T-helper 1 cell treated with Interleukin-12 subunit alpha and Interleukin-12 subunit beta and Interleukin-4 antibody, amounts not matched to agents 30 μg/mL and 1 μg/mL, for 36 hours (primary cell): ENCODE results near the gene THAP6.
"Not testable (repeated sequence)": the region's sequence is repeated elsewhere in the genome, so short reads cannot be mapped to it uniquely, and the experiment has no call there.

Experiments
- H3K27ac Mint-ChIP-seq: one replicate; pipeline ENCODE4 v1.8.0; 2021; ENCODE audit warnings: mild to moderate bottlenecking, mixed read lengths
- H3K27me3 Mint-ChIP-seq: one replicate; pipeline ENCODE4 v1.8.0; 2021; ENCODE audit warnings: low read depth, mixed read lengths
- H3K36me3 Mint-ChIP-seq: one replicate; pipeline ENCODE4 v1.8.0; 2021; ENCODE audit warnings: low read depth, mixed read lengths
- H3K4me1 Mint-ChIP-seq: one replicate; pipeline ENCODE4 v1.8.0; 2021; ENCODE audit warnings: low read depth, mixed read lengths
- H3K4me3 Mint-ChIP-seq: one replicate; pipeline ENCODE4 v1.8.0; 2021; ENCODE audit warnings: mild to moderate bottlenecking, moderate library complexity, mixed read lengths
- H3K9me3 Mint-ChIP-seq: one replicate; pipeline ENCODE4 v1.8.0; 2021; ENCODE audit warnings: mixed read lengths

The THAP6 gene

DNA sequence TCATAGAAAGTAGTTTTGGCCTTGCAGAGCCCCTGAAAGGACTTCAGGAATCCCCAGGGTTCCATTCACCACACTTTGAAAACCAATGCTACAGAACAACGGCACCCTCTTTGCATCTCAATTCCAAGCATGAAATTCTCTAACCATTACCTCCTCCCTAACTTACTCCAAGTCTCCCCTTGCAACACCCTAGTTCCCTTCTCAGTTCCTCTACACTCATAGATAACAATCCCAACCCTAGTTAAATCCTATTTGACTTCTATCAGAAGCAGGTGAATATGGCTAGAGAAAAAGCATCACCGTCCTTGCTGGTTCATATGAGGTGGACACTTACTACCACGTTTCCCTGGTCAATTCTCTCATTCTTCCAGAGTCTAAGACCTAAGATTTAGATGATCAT, 2.4 kb upstream of the THAP6 start:
- no peak overlapping the region for H3K4me3 Mint-ChIP-seq
- H3K9me3 Mint-ChIP-seq, result no peaks in the 10 kb centered on the region
- peaks cover 25% of the 10 kb centered on the region for H3K36me3 Mint-ChIP-seq
- peaks cover 33% of the 10 kb centered on the region for H3K4me1 Mint-ChIP-seq
- no peaks in the 10 kb centered on the region for H3K27me3 Mint-ChIP-seq
- no peak overlapping the region for H3K27ac Mint-ChIP-seq

DNA sequence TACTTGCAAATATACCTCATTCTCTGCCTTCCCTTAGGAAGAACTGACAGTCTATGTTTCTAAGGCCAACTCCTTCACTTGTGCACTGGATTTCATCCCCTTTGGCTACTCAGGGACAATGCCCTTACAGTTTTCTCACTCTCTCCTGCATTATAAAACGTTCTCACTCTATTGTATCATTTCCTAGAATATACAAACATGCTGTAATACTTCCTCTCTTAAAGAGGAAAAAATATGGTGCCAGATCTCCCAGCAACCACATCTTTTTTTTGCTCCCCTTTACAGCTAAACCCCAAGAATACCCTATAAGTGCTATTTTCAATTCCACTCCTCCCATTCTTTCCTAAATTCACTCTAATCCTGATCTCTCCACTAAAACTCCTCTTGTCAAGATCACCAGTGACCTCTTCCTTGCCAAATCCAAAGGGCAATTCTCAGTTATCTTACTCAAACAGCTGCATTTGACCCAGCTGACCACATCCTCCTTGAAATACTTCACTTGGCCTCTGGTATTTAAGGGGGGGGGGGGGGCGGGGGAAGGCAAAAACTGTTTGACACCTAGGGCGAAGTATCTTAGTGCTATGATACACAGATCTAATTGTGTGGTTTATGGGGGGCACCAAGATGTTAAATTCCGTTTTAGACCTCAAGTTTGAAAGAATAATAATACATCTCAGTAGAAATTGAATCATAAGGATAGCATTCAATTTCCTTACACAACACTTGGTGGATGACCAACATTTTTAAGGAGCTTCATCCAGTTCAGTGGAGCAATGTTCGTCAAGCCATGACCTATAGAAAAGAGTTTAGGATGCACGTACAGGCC, 1.7 kb upstream of the THAP6 start:
- H3K9me3 Mint-ChIP-seq, result no peaks in the 10 kb centered on the region
- peak overlapping the region; percentile 60 for H3K27ac Mint-ChIP-seq
- H3K4me3 Mint-ChIP-seq, result no peak overlapping the region
- no peaks in the 10 kb centered on the region for H3K27me3 Mint-ChIP-seq
- H3K36me3 Mint-ChIP-seq, result peaks cover 22% of the 10 kb centered on the region
- peaks cover 32% of the 10 kb centered on the region for H3K4me1 Mint-ChIP-seq

DNA sequence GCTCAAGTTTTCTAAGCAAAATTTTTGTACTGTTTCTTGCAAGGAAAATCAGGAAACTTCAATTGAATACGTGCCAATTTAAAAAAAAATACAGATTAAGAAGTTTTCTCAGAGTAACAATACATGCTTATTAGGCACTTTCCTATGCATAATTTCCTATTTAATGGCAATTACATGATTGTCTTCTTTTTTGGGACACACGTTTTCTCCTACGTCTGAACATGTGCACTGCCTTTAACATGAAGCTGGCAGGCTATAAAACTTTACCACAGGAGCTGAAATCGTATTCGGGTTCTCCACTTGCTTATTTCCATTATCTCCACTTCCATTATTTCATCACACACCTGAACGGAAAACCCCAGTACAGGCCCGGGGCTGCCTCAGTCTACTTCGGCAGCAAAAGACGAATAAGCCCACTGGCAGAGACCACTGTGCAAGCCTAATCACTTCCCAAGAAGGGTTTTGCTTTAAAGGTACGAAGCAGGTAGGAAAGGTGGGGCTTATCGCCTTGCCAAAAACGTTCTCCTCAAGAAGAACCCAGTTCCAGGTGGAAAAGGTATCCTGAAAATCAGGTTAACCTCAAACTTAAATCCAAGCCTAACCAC, 645 bp upstream of the THAP6 start:
- Mint-ChIP-seq H3K27ac (peak overlapping the region; percentile 98), H3K4me1 (peaks cover 30% of the 10 kb centered on the region), H3K27me3 (no peaks in the 10 kb centered on the region), H3K36me3 (peaks cover 22% of the 10 kb centered on the region), H3K4me3 (no peak overlapping the region), H3K9me3 (no peaks in the 10 kb centered on the region)

DNA sequence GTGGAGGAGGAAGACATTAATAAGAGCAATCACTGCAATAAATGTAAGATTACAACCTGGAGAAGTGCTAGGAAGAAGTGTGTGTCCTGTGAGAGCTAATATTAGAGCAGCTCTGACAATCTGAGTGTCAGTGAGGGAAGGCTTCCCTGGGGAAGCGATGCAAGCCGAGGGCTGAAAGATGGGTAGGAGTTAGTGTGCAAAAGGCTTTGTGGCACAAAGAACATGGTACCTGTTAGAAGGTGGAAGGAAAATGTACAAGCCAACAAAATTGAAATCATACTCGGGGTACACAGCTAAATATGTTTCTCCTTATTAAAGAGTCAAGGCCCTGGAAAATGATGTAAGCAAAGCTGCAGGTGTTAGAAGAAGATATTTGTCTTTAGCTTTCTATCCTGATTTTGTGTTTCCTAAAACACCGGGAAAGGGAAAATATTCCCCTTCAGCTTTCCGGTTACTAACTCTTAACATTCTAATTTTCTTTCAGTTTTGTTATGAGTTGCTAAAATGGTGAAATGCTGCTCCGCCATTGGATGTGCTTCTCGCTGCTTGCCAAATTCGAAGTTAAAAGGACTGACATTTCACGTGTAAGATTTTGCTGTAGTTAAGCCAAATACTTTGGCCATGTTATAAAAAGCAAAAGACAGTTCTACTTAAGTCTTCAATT, 808 bp downstream of the THAP6 start:
- peak overlapping the region; percentile 98 for H3K27ac Mint-ChIP-seq
- H3K9me3 Mint-ChIP-seq, result no peaks in the 10 kb centered on the region
- peaks cover 24% of the 10 kb centered on the region for H3K36me3 Mint-ChIP-seq
- H3K27me3 Mint-ChIP-seq, result no peaks in the 10 kb centered on the region
- no peak overlapping the region for H3K4me3 Mint-ChIP-seq
- peaks cover 21% of the 10 kb centered on the region for H3K4me1 Mint-ChIP-seq

DNA sequence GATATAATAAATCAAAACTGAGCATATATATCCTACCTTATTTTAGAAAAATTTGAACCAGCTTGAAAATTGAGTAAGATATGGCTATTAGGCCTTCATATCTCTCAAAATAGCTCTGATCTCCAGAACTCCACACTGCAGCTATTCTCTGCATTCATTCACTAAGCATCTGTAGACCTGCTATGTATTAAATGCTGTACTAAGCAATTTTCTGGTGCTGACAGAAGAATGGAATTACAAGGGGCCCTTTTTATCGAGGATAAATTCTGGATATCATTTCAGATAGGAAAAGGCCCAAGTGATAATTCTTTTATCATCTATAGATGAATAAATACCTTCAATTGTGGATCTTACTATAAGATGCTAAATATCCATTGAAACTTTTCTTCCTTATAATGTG, 1.9 kb downstream of the THAP6 start:
- Mint-ChIP-seq H3K27me3 (no peaks in the 10 kb centered on the region), H3K9me3 (no peaks in the 10 kb centered on the region), H3K4me1 (peaks cover 13% of the 10 kb centered on the region), H3K27ac (no peak overlapping the region), H3K4me3 (no peak overlapping the region), H3K36me3 (peaks cover 23% of the 10 kb centered on the region)

DNA sequence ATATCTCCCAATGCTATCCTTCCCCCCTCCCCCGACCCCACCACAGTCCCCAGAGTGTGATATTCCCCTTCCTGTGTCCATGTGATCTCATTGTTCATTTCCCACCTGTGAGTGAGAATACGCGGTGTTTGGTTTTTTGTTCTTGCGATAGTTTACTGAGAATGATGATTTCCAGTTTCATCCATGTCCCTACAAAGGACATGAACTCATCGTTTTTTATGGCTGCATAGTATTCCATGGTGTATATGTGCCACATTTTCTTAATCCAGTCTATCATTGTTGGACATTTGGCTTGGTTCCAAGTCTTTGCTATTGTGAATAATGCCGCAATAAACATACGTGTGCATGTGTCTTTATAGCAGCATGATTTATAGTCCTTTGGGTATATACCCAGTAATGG, 5.2 kb downstream of the THAP6 start:
- H3K4me1 Mint-ChIP-seq, H3K9me3 Mint-ChIP-seq, H3K27ac Mint-ChIP-seq, H3K4me3 Mint-ChIP-seq, H3K27me3 Mint-ChIP-seq: not testable (repeated sequence)
- H3K36me3 Mint-ChIP-seq, result peaks cover 34% of the 10 kb centered on the region

DNA sequence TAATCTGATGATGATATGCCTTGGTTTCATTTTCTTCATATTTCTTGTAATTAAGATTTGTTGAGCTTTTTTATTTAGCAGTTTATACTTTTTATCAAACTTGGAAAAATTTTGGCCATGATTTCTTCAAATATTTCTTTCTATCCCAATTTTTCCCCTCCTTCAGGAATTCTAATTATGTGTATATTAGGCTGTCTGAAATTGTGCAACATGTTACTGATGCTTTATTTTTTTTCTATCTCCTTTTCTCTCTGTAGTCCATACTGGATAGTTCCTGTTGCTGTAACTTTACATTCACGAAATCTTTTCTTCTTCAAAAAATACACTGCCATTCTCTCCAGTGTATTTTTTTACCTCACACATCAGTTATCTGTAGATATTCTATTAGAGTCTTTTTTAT, 10.8 kb downstream of the THAP6 start:
- Mint-ChIP-seq H3K27me3 (no peaks in the 10 kb centered on the region), H3K9me3 (no peaks in the 10 kb centered on the region), H3K4me1 (no peaks in the 10 kb centered on the region), H3K4me3 (no peak overlapping the region), H3K27ac (no peak overlapping the region), H3K36me3 (peaks cover 33% of the 10 kb centered on the region)

DNA sequence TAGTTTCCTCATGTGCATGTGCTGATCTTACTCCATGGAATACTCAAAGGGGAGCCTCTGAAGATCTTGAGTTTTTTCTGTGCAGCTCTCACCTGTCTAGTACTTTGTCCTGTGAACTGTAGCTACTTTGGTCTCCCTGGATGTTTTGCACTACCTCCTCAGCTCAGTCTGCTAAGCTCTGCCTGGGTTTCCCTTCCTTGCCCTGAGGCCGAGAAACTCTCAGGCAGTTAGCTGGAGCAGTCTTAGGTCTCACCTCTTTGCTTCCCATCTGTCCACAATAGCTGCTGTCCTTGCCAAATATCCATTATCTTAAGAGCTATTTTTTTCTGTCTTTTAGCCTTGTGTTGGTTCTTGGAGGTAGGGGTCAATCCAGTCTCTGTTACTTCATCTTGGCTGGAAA, 11.6 kb downstream of the THAP6 start:
- peaks cover 35% of the 10 kb centered on the region for H3K36me3 Mint-ChIP-seq
- no peak overlapping the region for H3K4me3 Mint-ChIP-seq
- no peaks in the 10 kb centered on the region for H3K4me1 Mint-ChIP-seq
- H3K27me3 Mint-ChIP-seq, result no peaks in the 10 kb centered on the region
- peaks cover 4% of the 10 kb centered on the region for H3K9me3 Mint-ChIP-seq
- H3K27ac Mint-ChIP-seq, result no peak overlapping the region

DNA sequence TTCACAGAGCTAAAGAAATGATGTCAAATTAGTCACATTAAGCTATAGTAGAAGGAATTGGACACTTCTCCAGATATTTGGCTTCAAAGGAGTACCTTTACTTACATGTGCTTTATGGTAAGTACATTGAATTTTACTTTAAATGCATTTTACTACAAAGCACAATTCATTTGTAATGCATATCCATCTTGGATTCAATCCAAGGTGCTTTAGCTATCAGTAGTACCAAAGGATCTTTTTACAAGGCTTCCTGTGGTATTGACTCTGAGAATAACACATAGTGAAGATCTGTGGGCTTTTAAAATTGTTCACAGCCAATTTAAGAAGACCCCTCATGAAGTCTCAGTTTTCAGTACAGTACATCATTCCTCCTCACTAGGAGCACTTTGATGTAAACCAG, 13.2 kb downstream of the THAP6 start:
- no peaks in the 10 kb centered on the region for H3K27me3 Mint-ChIP-seq
- H3K36me3 Mint-ChIP-seq, result peaks cover 42% of the 10 kb centered on the region
- no peak overlapping the region for H3K27ac Mint-ChIP-seq
- no peak overlapping the region for H3K4me3 Mint-ChIP-seq
- H3K4me1 Mint-ChIP-seq, result no peaks in the 10 kb centered on the region
- peaks cover 14% of the 10 kb centered on the region for H3K9me3 Mint-ChIP-seq

DNA sequence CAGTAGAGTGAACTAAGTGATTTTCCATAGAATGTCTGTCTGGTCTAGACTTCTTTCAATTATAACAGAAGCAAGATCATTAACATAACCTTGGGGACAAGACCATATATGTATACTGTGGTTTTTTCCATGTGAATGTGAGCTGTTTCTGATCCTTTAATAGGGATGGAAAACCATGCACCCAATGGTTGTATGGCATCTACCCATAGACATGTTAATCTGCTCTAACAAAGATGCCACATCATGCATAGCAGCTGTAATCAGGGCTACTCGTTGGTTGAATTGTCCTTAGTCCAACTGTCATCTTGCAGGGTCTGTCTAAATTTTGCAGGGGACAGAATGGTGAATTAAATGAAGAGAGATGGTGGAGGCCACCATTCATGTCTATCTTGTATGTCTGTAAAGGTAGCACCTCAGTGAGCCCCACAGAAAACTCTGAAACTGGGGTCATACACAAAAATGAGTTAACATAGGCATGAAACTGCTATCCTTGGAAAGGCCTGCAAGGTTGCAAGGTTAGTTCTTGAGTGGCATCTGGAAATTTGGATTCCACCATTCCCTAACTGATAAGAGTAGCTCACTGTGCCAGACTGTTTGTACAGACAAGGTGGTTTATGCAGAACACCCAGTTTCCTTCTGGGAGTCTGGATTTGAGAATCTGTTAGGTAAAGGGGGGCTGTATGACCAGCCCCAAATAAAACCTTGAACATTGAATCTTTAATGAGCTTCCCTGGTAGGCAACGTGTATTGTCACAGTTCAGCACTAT, 16.5 kb downstream of the THAP6 start:
- Mint-ChIP-seq H3K9me3 (peaks cover 21% of the 10 kb centered on the region), H3K36me3 (peaks cover 40% of the 10 kb centered on the region), H3K4me3 (no peak overlapping the region), H3K27me3 (no peaks in the 10 kb centered on the region), H3K27ac (no peak overlapping the region), H3K4me1 (no peaks in the 10 kb centered on the region)

DNA sequence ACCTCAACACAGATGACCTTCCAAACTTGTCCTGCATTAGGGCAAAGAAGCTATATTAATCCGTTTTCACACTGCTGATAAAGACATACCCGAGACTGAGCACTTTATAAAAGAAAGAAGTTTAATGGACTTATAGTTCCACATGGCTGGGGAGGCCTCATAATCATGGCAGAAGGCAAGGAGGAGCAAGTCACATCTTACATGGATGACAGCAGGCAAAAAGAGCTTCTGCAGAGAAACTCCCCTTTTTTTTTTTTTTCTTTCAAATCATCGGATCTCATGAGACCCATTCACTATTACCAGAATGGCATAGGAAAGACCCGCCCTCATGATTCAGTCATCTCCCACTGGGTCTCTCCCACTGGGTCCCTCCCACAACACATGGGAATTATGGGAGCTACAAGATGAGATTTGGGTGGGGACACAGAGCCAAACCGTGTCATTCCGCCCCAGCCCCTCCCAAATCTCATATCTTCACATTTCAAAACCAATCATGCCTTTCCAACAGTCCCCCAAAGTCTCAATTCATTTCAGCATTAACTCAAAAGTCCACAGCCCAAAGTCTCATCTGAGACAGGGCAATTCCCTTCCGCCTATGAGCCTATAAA, 17.4 kb downstream of the THAP6 start:
- not testable (repeated sequence) for H3K27me3 Mint-ChIP-seq, H3K4me3 Mint-ChIP-seq, H3K4me1 Mint-ChIP-seq, H3K27ac Mint-ChIP-seq
- Mint-ChIP-seq H3K36me3 (peaks cover 36% of the 10 kb centered on the region), H3K9me3 (peaks cover 21% of the 10 kb centered on the region)

DNA sequence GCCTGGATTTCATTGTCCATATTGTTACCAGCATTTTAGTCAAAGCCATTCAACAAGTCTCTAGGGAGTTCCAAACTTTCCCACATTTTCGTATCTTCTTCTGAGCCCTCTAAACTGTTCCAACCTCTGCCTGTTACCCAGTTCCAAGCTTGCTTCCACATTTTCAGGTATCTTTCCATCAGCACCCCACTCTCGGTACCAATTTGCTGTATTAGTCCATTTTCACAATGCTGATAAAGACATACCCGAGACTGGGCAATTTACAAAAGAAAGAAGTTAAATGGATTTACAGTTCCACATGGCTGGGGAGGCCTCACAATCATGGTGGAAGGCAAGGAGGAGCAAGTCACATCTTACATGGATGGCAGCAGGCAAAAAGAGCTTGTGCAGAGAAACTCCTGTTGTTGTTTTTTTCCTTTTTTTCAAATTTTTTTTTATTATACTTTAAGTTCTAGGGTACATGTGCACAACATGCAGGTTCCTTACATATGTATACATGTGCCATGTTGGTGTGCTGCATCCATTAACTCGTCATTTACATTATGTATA, 19.1 kb downstream of the THAP6 start:
- not testable (repeated sequence) for H3K4me1 Mint-ChIP-seq, H3K27ac Mint-ChIP-seq, H3K27me3 Mint-ChIP-seq, H3K4me3 Mint-ChIP-seq
- Mint-ChIP-seq H3K9me3 (peaks cover 21% of the 10 kb centered on the region), H3K36me3 (peaks cover 32% of the 10 kb centered on the region)

DNA sequence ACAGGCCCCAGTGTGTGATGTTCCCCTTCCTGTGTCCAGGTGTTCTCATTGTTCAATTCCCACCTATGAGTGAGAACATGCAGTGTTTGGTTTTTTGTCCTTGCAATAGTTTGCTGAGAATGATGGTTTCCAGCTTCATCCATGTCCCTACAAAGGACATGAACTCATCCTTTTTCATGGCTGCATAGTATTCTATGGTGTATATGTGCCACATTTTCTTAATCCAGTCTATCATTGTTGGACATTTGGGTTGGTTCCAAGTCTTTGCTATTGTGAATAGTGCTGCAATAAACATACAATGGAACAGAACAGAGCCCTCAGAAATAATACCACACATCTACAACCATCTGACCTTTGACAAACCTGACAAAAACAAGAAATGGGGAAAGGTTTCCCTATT, 19.7 kb downstream of the THAP6 start:
- Mint-ChIP-seq H3K36me3 (peaks cover 32% of the 10 kb centered on the region), H3K9me3 (peaks cover 21% of the 10 kb centered on the region)
- H3K4me1 Mint-ChIP-seq, H3K4me3 Mint-ChIP-seq, H3K27me3 Mint-ChIP-seq, H3K27ac Mint-ChIP-seq: not testable (repeated sequence)

DNA sequence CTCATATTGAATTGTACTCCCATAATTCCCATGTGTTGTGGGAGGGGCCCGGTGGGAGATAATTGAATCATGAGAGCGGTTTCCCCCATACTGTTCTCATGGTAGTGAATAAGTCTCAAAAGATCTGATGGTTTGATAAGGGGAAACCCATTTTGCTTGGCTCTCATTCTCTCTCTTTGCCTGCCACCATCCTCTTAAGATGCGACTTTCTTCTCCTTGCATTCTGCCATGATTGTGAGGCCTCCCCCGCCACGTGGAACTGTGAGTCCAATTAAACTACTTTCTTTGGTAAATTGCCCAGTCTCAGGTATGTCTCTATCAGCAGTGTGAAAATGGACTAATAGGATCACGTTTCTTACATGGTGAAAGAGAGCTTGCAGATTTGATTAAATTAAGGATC, 23.0 kb downstream of the THAP6 start:
- peaks cover 14% of the 10 kb centered on the region for H3K36me3 Mint-ChIP-seq
- not testable (repeated sequence) for H3K4me3 Mint-ChIP-seq, H3K4me1 Mint-ChIP-seq, H3K27me3 Mint-ChIP-seq, H3K9me3 Mint-ChIP-seq, H3K27ac Mint-ChIP-seq
